Neural progenitor cell (in vitro differentiated cells): ENCODE data around the gene PRSS16. TPM values are rescaled to one million over a fixed set of nuclear protein-coding genes. Genes with fewer than 3 reads are reported as not detected.
A peak's percentile ranks its signal among the peaks of the same experiment; 100 is the strongest.

Source experiments
- DNase-seq: peaks from one replicate; pipeline ENCODE4 v3.0.0-alpha.2; 2016; ENCODE audit warnings: low spot score
- H2AFZ ChIP-seq: fragments of 200-600 bp; sonication (generic); replicated peaks from 2 replicates; pipeline ENCODE4 v1.6.1; 2016; ENCODE audit warnings: antibody characterized with exemption
- H3F3A ChIP-seq: fragments of 200-600 bp; sonication (generic); 2 replicates; pipeline ENCODE4 v1.6.1; 2016; ENCODE audit warnings: antibody characterized with exemption, low read depth
- H3K27ac ChIP-seq: fragments of 200-600 bp; sonication (generic); 2 replicates; pipeline ENCODE4 v1.5.1; 2016; ENCODE audit warnings: mild to moderate bottlenecking
- H3K27me3 ChIP-seq: fragments of 200-600 bp; sonication (generic); 2 replicates; pipeline ENCODE4 v1.6.1; 2016; ENCODE audit warnings: mild to moderate bottlenecking, moderate library complexity
- H3K36me3 ChIP-seq: fragments of 200-600 bp; sonication (generic); 2 replicates; pipeline ENCODE4 v1.5.1; 2016
- H3K4me1 ChIP-seq: fragments of 200-600 bp; sonication (generic); 2 replicates; pipeline ENCODE4 v1.6.1; 2016; ENCODE audit warnings: mixed run types
- H3K4me2 ChIP-seq: fragments of 200-600 bp; sonication (generic); 2 replicates; pipeline ENCODE4 v1.6.1; 2016
- H3K4me3 ChIP-seq: fragments of 200-600 bp; sonication (generic); 2 replicates; pipeline ENCODE4 v1.5.1; 2016
- H3K79me2 ChIP-seq: fragments of 200-600 bp; sonication (generic); 2 replicates; pipeline ENCODE4 v1.6.1; 2016; ENCODE audit warnings: low read depth
- H3K9ac ChIP-seq: fragments of 200-600 bp; sonication (generic); 2 replicates; pipeline ENCODE4 v1.6.1; 2016
- H3K9me3 ChIP-seq: fragments of 200-600 bp; sonication (generic); 2 replicates; pipeline ENCODE4 v1.5.1; 2016; ENCODE audit warnings: low read depth
- H4K20me1 ChIP-seq: fragments of 200-600 bp; sonication (generic); 2 replicates; pipeline ENCODE4 v1.6.1; 2016; ENCODE audit warnings: low read depth
- H3K27ac Mint-ChIP-seq: 3 replicates; pipeline ENCODE4 v1.8.0; 2021; ENCODE audit warnings: mixed read lengths
- H3K27me3 Mint-ChIP-seq: 2 replicates; pipeline ENCODE4 v1.8.0; 2022; ENCODE audit warnings: low read depth, mild to moderate bottlenecking, inconsistent platforms, moderate library complexity, mixed read lengths; ENCODE audit not compliant: insufficient read depth
- H3K36me3 Mint-ChIP-seq: 3 replicates; pipeline ENCODE4 v1.8.0; 2021; ENCODE audit warnings: mixed read lengths
- H3K4me1 Mint-ChIP-seq: 3 replicates; pipeline ENCODE4 v1.8.0; 2021; ENCODE audit warnings: mixed read lengths
- H3K4me3 Mint-ChIP-seq: 3 replicates; pipeline ENCODE4 v1.8.0; 2021; ENCODE audit warnings: mild to moderate bottlenecking, moderate library complexity, mixed read lengths
- H3K9me3 Mint-ChIP-seq: 3 replicates; pipeline ENCODE4 v1.8.0; 2020; ENCODE audit warnings: mixed read lengths
- EZH2 ChIP-seq: fragments of 200-600 bp; sonication (generic); IDR thresholded peaks from 2 replicates; pipeline ENCODE4 v1.6.1; 2017; ENCODE audit warnings: antibody characterized with exemption, mild to moderate bottlenecking, moderate library complexity
- EZH2phosphoT487 ChIP-seq: fragments of 200-600 bp; sonication (generic); IDR thresholded peaks from 2 replicates; pipeline ENCODE4 v1.6.1; 2017; ENCODE audit warnings: antibody characterized with exemption
- total RNA-seq: library from RNA; depleted of rRNA; stranded (reverse); fragments of >200 nt; gene quantifications from 2 replicates; pipeline ENCODE4 v1.2.3, GENCODE V29; 2015; ENCODE audit warnings: low replicate concordance
- TF ChIP-seq, protein P1 (sequence below): fragments of 200-600 bp; sonication (generic); IDR thresholded peaks from 2 replicates; pipeline ENCODE4 v1.5.1; 2017; ENCODE audit warnings: antibody characterized with exemption, mild to moderate bottlenecking

PRSS16 gene
- total RNA-seq, 1 donor from 2014 or later, result 4.3 TPM

DNA sequence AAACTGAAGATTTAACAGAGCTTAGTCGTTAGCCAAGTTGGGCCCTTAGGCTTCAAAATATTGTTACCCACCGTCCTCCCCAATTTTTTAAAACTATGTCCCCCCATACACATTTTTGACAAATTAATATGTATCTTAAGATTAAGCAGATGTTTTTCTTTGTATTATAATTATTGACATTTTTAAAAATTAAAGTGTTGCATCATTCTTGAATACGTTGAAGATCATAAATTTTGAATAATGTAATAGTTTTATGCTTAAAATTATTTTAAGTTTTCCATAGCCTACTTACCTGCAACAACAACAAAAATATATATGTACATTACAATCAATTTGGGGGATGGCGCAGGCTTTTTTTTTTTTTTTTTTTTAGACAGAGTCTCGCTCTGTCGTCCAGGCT, 8.2 kb upstream of the PRSS16 start:
- Histone ChIP-seq H3K4me3 (peak overlapping the region; percentile 50), H3K27ac (no peak overlapping the region), H3K9me3 (no peaks in the 10 kb centered on the region), H3K36me3 (no peaks in the 10 kb centered on the region), H3K4me2 (peak overlapping the region; percentile 73), H3K27me3 (peaks cover 68% of the 10 kb centered on the region), H3F3A (peaks cover 22% of the 10 kb centered on the region), H3K4me1 (no peaks in the 10 kb centered on the region), H2AFZ (peak overlapping the region; percentile 97), H4K20me1 (no peaks in the 10 kb centered on the region), H3K79me2 (no peaks in the 10 kb centered on the region), H3K9ac (no peak overlapping the region)
- peaks cover 28% of the 10 kb centered on the region for H3K4me1 Mint-ChIP-seq
- peaks cover 10% of the 10 kb centered on the region for H3K9me3 Mint-ChIP-seq
- H3K4me3 Mint-ChIP-seq, result no peak overlapping the region
- DNase-seq, result no peak
- H3K27ac Mint-ChIP-seq, result no peak overlapping the region
- H3K36me3 Mint-ChIP-seq, result peaks cover 6% of the 10 kb centered on the region
- peaks cover 34% of the 10 kb centered on the region for H3K27me3 Mint-ChIP-seq
- TF ChIP-seq EZH2phosphoT487 (no peak), EZH2 (no peak)
- TF ChIP-seq, protein P1, sequence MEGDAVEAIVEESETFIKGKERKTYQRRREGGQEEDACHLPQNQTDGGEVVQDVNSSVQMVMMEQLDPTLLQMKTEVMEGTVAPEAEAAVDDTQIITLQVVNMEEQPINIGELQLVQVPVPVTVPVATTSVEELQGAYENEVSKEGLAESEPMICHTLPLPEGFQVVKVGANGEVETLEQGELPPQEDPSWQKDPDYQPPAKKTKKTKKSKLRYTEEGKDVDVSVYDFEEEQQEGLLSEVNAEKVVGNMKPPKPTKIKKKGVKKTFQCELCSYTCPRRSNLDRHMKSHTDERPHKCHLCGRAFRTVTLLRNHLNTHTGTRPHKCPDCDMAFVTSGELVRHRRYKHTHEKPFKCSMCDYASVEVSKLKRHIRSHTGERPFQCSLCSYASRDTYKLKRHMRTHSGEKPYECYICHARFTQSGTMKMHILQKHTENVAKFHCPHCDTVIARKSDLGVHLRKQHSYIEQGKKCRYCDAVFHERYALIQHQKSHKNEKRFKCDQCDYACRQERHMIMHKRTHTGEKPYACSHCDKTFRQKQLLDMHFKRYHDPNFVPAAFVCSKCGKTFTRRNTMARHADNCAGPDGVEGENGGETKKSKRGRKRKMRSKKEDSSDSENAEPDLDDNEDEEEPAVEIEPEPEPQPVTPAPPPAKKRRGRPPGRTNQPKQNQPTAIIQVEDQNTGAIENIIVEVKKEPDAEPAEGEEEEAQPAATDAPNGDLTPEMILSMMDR, result no peak

DNA sequence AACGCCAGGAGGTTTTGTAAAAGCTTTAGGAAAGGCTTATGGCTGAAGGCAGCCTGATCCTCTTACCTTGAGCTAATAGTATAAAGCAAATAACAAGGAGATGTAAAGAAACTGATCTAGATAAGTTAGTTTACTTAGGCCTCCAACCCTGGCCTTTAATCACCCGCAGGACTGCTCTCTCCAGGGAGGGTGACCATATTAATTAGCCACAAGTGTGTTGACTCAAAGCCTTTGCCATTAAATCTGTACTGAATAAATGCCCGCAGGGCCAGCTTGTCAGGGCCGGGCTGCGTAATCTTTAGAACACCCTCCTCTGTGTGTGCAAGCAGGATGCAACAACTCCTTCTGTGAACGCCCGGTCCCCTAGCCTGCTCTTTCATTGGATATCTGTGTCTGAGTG, 6.1 kb upstream of the PRSS16 start:
- H4K20me1 ChIP-seq, result no peaks in the 10 kb centered on the region
- H3K4me3 ChIP-seq, result no peak overlapping the region
- no peak overlapping the region for H3K27ac ChIP-seq
- TF ChIP-seq EZH2, result no peak
- TF ChIP-seq, protein P1, result no peak
- no peak for TF ChIP-seq EZH2phosphoT487
- no peaks in the 10 kb centered on the region for H3K36me3 ChIP-seq
- Mint-ChIP-seq H3K27ac (no peak overlapping the region), H3K36me3 (peaks cover 6% of the 10 kb centered on the region), H3K4me1 (peaks cover 25% of the 10 kb centered on the region), H3K4me3 (no peak overlapping the region), H3K27me3 (peaks cover 34% of the 10 kb centered on the region), H3K9me3 (peaks cover 10% of the 10 kb centered on the region)
- no peak for DNase-seq
- H3K9ac ChIP-seq, result no peak overlapping the region
- H3K4me1 ChIP-seq, result no peaks in the 10 kb centered on the region
- peaks cover 18% of the 10 kb centered on the region for H3F3A ChIP-seq
- H3K27me3 ChIP-seq, result peaks cover 63% of the 10 kb centered on the region
- no peak overlapping the region for H2AFZ ChIP-seq
- no peaks in the 10 kb centered on the region for H3K79me2 ChIP-seq
- no peaks in the 10 kb centered on the region for H3K9me3 ChIP-seq
- H3K4me2 ChIP-seq, result no peak overlapping the region

DNA sequence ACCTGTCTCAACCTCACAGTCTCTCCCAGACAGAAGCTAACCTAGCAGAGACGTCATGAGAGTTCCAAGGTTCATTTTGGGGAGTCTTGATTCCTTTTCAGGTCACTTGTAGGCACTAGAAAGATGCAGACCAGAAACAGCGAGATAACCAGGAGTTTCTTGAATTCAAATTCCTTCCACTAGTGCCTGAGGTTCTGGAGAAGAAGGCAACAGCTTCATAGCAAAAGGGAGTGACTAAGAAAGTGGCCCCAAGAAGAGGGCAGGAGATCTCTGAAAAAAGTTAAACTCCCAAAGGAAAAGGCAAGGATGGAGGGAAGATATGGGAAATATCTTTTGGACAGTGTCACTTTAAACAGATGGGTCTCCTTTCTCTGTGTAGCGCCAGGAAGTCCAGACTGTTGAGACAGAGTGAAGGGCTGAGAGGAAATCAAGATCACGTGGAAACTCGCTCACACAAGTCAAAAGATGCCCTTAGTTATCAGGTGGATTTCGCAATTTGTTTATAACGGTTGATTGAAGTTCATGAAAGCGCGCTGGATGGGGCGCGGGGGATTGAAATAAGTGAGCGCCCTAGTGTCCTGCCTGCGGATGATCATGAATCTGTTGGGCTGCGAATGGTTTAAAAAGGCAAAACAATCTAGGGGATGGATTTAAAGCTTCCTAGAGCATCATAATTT, 4.8 kb upstream of the PRSS16 start:
- no peak for DNase-seq
- Histone ChIP-seq H3K36me3 (no peaks in the 10 kb centered on the region), H3K9ac (no peak overlapping the region), H3F3A (peaks cover 7% of the 10 kb centered on the region), H4K20me1 (no peaks in the 10 kb centered on the region), H3K27me3 (peaks cover 63% of the 10 kb centered on the region), H3K79me2 (no peaks in the 10 kb centered on the region), H3K4me3 (no peak overlapping the region), H3K4me1 (no peaks in the 10 kb centered on the region), H3K27ac (no peak overlapping the region), H3K9me3 (no peaks in the 10 kb centered on the region), H2AFZ (no peak overlapping the region), H3K4me2 (no peak overlapping the region)
- Mint-ChIP-seq H3K36me3 (peaks cover 2% of the 10 kb centered on the region), H3K4me3 (no peak overlapping the region), H3K4me1 (peaks cover 20% of the 10 kb centered on the region), H3K9me3 (peaks cover 5% of the 10 kb centered on the region), H3K27me3 (peaks cover 23% of the 10 kb centered on the region), H3K27ac (no peak overlapping the region)
- no peak for TF ChIP-seq EZH2
- no peak for TF ChIP-seq EZH2phosphoT487
- TF ChIP-seq, protein P1, result no peak
